ENCODE results near the gene FRAS1. TPM values are rescaled to one million over a fixed set of nuclear protein-coding genes. Genes with fewer than 3 reads are reported as not detected.

The FRAS1 gene
- total RNA-seq, 2 donors from 2014 or later, result 77.0 to 78.3 TPM

DNA sequence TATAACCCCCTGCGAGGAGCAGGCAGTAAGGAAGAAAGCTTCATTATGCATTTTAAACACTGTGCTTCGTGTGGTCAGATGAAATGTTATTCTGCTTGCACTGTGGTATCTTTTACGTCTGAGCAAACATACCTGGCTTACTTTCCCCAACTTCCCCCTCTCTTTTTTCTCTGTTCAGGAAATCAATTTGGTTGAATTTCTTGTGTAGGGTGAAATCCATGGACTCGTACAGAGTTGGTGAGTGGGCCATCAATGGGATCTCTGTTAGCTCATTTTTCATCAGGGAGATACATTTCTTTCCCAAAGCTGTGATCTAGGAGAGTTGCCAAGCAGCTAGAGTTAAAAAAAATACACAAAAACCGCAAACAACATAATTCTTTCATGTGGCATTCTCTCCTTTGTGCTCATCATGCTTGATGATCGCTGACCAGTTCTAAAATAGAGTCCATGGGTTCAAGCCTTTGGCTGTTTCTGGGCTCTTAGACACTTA, 98.5 kb downstream of the FRAS1 start:
- Histone ChIP-seq H3K4me3 (ENCODE audit: low read length) (no peak overlapping the region), H3K4me1 (ENCODE audit: control insufficient read depth, insufficient read depth, low read length) (no peaks in the 10 kb centered on the region), H3K36me3 (ENCODE audit: control insufficient read depth, insufficient read depth, low read length) (no peaks in the 10 kb centered on the region), H3K27ac (ENCODE audit: low read depth, low read length) (no peak overlapping the region), H3K9ac (ENCODE audit: extremely low read depth, low read length, poor library complexity, severe bottlenecking) (no peak overlapping the region), H3K9me3 (ENCODE audit: control insufficient read depth, low read length) (no peaks in the 10 kb centered on the region), H3K27me3 (ENCODE audit: control insufficient read depth, insufficient read depth, low read length, poor library complexity, severe bottlenecking) (no peaks in the 10 kb centered on the region)
- TF ChIP-seq, protein P1, sequence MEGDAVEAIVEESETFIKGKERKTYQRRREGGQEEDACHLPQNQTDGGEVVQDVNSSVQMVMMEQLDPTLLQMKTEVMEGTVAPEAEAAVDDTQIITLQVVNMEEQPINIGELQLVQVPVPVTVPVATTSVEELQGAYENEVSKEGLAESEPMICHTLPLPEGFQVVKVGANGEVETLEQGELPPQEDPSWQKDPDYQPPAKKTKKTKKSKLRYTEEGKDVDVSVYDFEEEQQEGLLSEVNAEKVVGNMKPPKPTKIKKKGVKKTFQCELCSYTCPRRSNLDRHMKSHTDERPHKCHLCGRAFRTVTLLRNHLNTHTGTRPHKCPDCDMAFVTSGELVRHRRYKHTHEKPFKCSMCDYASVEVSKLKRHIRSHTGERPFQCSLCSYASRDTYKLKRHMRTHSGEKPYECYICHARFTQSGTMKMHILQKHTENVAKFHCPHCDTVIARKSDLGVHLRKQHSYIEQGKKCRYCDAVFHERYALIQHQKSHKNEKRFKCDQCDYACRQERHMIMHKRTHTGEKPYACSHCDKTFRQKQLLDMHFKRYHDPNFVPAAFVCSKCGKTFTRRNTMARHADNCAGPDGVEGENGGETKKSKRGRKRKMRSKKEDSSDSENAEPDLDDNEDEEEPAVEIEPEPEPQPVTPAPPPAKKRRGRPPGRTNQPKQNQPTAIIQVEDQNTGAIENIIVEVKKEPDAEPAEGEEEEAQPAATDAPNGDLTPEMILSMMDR (conservative IDR thresholded peaks at IDR 0.05), result no peak
- no peak for DNase-seq
- Mint-ChIP-seq H3K4me1 (peaks cover 40% of the 10 kb centered on the region), H3K36me3 (ENCODE audit: low read depth) (peaks cover 2% of the 10 kb centered on the region), H3K27me3 (ENCODE audit: insufficient read depth) (no peaks in the 10 kb centered on the region), H3K9me3 (no peaks in the 10 kb centered on the region), H3K4me3 (no peak overlapping the region), H3K27ac (no peak overlapping the region)
- WGBS, 2 experiments (ENCODE audit: insufficient coverage in 1 of 2, insufficient read length in 1 of 2), result 82 to 96% methylated on average over 4 to 6 of the region's 6 CpGs

GRCh38 chr4:78156520-78156919, 99.4 kb downstream of the FRAS1 start:
- TF ChIP-seq, protein P1 (conservative IDR thresholded peaks at IDR 0.05), result no peak
- Mint-ChIP-seq H3K27me3 (ENCODE audit: insufficient read depth) (no peaks in the 10 kb centered on the region), H3K4me1 (peaks cover 40% of the 10 kb centered on the region), H3K27ac (no peak overlapping the region), H3K36me3 (ENCODE audit: low read depth) (peaks cover 2% of the 10 kb centered on the region), H3K4me3 (no peak overlapping the region), H3K9me3 (no peaks in the 10 kb centered on the region)
- Histone ChIP-seq H3K4me1 (ENCODE audit: control insufficient read depth, insufficient read depth, low read length) (no peaks in the 10 kb centered on the region), H3K36me3 (ENCODE audit: control insufficient read depth, insufficient read depth, low read length) (no peaks in the 10 kb centered on the region), H3K9me3 (ENCODE audit: control insufficient read depth, low read length) (no peaks in the 10 kb centered on the region), H3K9ac (ENCODE audit: extremely low read depth, low read length, poor library complexity, severe bottlenecking) (no peak overlapping the region), H3K4me3 (ENCODE audit: low read length) (no peak overlapping the region), H3K27ac (ENCODE audit: low read depth, low read length) (no peak overlapping the region), H3K27me3 (ENCODE audit: control insufficient read depth, insufficient read depth, low read length, poor library complexity, severe bottlenecking) (no peaks in the 10 kb centered on the region)
- DNase-seq, result no peak
- WGBS, 2 experiments (ENCODE audit: insufficient coverage in 1 of 2, insufficient read length in 1 of 2), result 93 to 95% methylated on average over 4 to 5 of the region's 5 CpGs

DNA sequence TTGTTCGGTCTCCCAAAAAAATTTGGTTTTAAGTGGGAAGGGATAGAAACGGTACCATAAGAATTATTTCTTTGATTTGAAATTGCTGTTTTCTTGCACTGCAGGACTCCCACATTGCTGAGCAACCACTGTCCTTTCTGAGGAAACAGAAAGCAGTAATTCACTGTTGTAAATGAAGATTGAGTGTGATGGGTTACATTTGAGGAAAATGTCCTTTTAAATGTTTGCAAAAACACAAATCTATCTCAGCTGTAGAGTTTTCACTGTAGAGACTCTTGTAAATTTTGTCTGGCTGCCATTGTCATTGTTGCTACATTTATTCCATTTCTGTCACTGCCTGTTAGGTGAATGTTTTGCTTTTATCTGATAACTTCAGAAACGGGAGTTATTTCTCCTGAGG, 105.2 kb downstream of the FRAS1 start:
- H3K27ac ChIP-seq (ENCODE audit: low read depth, low read length), result no peak overlapping the region
- Mint-ChIP-seq H3K4me1 (peaks cover 17% of the 10 kb centered on the region), H3K4me3 (no peak overlapping the region), H3K27ac (peak overlapping the region; percentile 36), H3K9me3 (no peaks in the 10 kb centered on the region), H3K27me3 (ENCODE audit: insufficient read depth) (no peaks in the 10 kb centered on the region), H3K36me3 (ENCODE audit: low read depth) (peaks cover 2% of the 10 kb centered on the region)
- no peaks in the 10 kb centered on the region for H3K27me3 ChIP-seq (ENCODE audit: control insufficient read depth, insufficient read depth, low read length, poor library complexity, severe bottlenecking)
- WGBS, 2 experiments (ENCODE audit: insufficient coverage in 1 of 2, insufficient read length in 1 of 2), result 67 to 77% methylated on average over 3 of the region's 3 CpGs
- H3K4me1 ChIP-seq (ENCODE audit: control insufficient read depth, insufficient read depth, low read length), result peaks cover 7% of the 10 kb centered on the region
- TF ChIP-seq, protein P1 (conservative IDR thresholded peaks at IDR 0.05), result no peak
- no peak for DNase-seq
- no peaks in the 10 kb centered on the region for H3K36me3 ChIP-seq (ENCODE audit: control insufficient read depth, insufficient read depth, low read length)
- H3K9me3 ChIP-seq (ENCODE audit: control insufficient read depth, low read length), result no peaks in the 10 kb centered on the region
- peak overlapping the region; percentile 16 for H3K9ac ChIP-seq (ENCODE audit: extremely low read depth, low read length, poor library complexity, severe bottlenecking)
- H3K4me3 ChIP-seq (ENCODE audit: low read length), result peak overlapping the region; percentile 60
